DMS53 treated with DMSO at 0.1 percent for 48 hours (cell line): ENCODE measurements around the gene BICC1.

ENCODE experiments used
- DNase-seq: peaks from one replicate; lab custom pipeline; 2025; ENCODE audit not compliant: unreplicated experiment; lab: John Stamatoyannopoulos, UW

The BICC1 gene

GRCh38 chr10:58810751-58811150 lies 298.1 kb downstream of the BICC1 start:
- DNase-seq: no peak

- DNase-seq: peak; percentile 93
Observed at GRCh38 chr10:58813573-58813972, 300.9 kb downstream of the BICC1 start.

DNA sequence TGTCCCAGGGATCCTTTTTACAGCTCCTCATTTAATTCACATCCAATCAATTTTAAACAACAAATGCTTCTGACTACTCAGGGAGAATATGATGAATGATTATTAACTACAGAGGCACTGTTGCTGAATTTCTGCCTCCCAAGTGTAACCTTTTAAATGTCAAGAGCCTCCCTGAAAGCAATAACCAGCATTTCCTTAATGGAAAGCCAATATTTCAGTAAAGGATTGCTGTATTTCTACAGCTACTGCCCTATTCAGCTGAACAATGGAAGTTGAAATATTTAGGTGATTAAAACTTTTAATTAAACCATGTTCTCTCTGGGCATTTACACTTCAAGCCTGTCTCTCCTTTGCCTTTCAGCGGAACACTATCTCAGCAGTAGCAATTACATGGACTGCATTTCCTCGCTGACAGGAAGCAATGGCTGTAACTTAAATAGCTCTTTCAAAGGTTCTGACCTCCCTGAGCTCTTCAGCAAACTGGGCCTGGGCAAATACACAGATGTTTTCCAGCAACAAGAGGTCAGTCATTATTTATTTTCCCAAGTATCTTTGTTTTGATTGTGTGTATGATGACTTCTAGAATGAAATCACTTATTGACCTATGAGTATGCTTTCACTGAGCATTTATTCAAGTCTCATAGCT lies 304.7 kb downstream of the BICC1 start:
- DNase-seq: peak; percentile 84

- no peak for DNase-seq
Observed at GRCh38 chr10:58818900-58819299, 306.2 kb downstream of the BICC1 start.

DNA sequence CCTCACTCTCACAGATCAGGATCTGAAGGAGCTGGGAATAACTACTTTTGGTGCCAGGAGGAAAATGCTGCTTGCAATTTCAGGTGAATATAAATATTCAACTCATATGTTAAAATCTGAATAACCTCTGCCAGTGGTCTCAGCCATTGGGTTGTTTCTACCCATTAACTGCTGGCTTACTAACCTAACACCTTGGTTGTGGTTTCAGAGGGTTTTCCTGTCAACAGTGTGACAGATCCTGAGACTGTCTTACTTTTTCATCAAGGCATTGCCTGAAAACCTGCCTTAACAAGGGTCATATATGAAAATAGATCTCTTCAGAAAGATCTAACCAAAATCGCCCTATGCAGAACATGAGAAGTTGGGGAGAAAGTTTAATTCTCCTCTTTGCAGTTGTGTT lies 307.7 kb downstream of the BICC1 start:
- DNase-seq: no peak

GRCh38 chr10:58820861-58821751 lies 308.4 kb downstream of the BICC1 start:
- DNase-seq: no peak

DNA sequence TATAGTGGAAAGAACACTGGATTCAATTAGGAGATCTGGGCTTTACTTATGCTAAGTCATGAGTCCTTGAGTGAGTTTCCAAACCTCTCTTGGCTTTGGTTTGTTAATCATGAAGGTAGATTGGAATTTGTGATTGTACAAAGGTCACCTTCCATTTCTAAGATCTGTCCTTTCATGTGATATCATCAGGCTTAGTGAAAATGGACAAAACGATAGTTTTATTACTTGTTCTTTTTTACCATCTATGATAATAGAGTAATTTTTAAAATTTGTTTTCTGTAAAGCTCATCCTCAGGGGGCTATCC lies 309.0 kb downstream of the BICC1 start:
- no peak for DNase-seq

GRCh38 chr10:58823983-58824382 lies 311.3 kb downstream of the BICC1 start:
- DNase-seq: no peak

DNA sequence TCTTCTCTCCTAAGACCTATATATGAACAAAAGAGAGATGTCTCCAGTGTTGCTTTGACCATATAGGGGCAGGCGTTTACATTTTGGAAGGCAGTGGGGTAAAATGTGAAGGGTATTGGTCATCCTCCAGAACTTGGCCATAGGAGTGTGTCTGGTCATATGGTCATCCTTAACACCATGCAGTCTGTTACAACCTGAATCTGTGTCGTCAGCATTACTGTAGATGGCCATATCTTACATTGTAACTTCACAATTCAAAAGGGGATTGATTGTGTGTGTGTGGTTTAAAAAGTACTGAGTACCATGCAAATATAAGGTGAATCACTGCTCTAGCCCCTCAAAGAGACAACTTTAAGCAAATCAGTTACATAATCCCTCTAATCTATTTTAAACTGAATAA lies 311.7 kb downstream of the BICC1 start:
- no peak for DNase-seq

GRCh38 chr10:58826694-58827093 lies 314.0 kb downstream of the BICC1 start:
- no peak for DNase-seq

- no peak for DNase-seq
Observed at GRCh38 chr10:58827381-58827780, 314.7 kb downstream of the BICC1 start.

DNA sequence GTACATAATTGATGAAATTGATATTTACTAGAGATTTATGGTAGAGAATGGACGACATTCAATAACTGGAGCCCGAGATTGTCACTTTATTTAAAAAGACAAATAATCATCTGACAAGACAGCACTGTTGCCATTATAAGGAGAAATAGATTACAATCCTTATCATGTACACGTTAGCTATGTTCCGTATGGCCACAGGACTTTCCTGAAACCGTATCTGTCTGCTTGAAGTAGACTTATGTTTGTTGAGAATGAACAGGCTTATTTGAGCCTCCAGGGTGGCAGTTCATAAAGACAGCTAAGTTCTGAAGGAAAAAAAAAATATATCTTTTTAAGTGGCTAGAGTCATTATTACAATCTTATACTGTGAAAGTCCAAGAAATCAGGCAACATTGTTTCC lies 317.2 kb downstream of the BICC1 start:
- no peak for DNase-seq

- no peak for DNase-seq
Observed at GRCh38 chr10:58830697-58831096, 318.0 kb downstream of the BICC1 start.

DNA sequence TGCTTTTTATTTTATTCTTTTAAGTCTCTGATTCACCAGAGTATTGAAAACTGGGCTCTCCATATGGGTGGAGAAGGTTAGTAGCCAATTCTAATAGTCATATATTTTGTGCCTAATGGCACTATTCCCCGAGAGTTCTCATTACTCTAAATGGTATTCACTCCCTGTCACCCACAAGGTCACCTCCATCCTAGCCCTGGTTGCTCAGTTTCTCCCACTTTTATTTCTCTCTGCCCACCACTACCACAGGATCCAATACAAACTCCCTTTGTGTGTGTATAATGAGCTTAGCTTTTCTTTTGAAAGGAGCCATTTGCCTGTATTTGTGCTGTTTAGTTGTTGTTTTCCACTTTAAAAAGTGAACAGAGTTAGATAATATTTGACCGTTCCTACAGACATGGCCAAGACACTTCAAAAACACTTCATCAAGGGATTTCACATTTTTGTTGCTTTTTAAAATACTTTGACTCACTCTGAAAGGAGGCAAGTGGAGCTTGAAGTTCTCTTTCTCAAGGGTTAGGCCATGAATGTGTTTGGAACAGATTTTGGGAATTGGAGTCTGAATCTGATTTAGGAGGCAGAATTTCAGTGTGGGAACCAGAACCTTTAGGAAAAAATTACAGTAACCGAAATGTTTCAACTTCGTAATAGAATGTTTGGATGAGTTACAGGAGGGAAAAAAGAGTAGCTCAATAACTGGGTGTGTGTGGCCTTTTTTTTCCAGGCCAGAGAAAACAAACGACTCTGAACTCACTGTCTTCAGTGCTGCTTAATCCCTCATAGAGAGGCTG lies 321.3 kb downstream of the BICC1 start:
- no peak for DNase-seq

DNA sequence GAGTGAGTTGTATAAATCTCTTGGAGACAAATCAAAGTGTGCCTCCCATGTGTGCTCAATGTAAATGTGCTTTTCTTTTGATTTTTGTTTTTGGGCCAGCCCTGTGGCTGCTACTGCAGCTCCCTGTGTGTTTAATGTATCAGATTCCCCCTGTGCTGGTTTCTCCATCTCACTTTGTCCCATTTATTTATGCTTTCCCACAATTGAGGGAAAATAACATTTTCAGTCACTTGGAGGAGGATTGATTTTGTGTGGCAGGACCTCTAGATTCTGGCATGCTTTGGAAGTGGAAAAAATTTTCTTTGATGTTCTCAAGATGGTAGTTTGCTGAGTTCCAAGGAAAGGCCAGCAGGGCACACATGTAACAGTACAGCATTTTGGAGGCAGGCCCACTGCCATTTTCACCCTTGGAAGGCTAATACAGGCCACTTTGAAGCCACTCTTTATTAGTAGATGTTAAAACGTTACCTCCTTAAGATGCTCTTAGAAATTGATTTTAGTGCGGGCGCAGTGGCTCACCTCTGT lies 323.6 kb downstream of the BICC1 start:
- no peak for DNase-seq

- DNase-seq: no peak
Observed at GRCh38 chr10:58836991-58837575, 324.4 kb downstream of the BICC1 start.

DNA sequence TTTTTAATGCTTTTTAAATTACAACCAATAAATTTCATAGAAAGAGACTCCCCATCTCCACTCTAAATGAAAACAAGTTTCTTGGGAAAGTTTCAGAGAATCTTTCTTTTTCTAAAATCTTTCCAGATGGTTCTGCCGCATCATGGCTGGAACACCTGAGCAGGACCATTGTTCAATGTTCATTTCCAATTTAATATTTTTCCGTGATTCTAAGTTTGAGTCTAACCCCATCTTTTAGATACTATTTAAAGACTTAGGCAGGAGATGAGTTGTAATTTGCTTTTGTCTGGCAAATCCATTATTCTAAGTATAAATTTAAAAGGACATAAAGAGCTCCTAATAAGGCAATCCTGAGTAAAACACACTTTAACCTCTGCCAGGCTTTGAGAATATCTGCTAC lies 325.2 kb downstream of the BICC1 start:
- no peak for DNase-seq

GRCh38 chr10:58838561-58839208 lies 326.0 kb downstream of the BICC1 start:
- no peak for DNase-seq

DNA sequence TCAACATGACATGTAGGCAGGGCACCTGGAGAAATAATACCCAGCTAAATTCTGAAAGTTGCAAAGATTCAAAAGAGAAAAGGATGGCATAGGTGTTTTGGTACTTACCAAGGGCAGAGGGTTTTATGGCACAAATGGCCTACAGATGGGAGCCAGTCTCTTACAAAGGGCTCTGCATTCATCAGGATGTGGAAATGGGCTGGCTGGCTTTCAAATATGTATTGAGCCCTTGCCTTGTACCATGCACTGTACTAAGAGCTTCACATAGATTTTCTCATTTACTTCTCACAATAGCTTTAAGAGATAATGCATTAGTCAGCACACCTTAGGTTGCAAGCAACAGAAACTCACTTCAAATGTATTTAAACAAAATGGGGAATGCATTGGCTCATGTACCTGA lies 327.1 kb downstream of the BICC1 start:
- no peak for DNase-seq

DNA sequence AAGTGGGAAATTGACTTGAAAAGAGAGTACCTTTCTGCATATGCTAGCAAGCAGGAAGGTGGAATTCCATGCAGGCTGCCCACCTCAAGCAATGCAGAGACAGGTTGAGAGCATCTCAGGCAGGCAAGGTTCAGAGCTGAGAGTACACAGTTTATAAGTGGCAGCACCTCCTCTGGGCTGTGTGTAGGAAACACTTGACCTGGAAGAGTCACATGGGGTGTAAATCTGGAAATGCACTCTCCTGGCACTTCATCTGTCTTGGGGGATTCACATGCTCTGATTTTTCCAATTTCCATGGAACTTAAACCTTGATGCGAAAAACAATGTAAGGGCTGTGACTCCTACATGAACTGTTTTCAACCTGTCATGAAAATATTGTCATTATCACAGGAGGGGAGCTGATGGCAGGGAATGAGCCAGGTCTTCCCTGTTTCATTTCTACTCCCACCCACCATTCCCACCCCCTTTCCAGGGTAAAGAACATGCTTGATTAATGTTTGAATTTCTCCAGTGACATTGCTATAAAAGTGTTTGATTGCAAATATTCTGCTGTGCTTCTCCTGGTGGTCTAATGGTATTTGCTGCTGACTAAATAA lies 328.3 kb downstream of the BICC1 start:
- DNase-seq: no peak
